ENCODE data around the gene GRHPR. TPM values are rescaled to one million over a fixed set of nuclear protein-coding genes. Genes with fewer than 3 reads are reported as not detected.

The GRHPR gene
- total RNA-seq, 5 donors from 2014 or later (not counting 1 experiment from before 2014, with no cell fraction given): 33.3 to 63.8 (median 43.9) TPM

DNA sequence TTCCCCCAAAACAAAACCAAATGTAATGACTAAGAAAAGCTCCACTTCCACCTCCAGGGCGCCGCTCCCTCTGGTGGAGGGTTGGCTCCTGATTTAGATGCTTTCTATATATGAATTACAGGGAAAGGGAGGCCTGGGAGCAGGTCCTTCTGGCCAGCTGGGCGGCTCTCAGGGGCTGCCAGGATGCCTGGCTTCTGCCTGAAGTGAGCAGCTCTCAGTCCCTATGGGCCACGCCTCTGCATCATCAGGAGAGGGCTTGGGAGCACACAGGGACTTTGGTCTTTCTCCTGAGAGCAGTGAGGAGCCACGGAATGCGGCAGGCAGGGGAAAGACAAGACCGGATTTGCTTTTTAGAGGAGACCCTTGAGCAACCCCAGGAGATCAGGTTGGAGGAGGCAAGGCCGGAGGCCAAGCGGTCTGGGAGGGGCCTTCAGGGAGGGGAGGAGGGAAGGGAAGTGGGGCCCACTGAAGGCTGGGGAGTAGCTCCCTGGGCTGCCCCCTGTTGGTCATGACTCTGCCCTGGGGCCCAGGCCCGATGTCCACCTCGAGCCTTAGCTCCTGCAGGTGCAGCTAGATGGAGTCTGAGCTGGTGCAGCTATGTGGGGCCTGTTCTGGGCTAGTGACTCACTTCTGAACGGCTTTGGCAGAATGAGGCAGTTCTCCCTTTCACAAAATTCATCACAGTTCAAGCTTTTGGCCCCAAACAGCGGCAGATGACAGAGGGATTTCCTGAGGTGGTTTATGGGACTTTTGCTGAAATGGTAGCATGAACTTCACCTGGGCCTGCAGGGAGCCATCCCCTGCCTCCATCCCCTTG, 11.3 kb upstream of the GRHPR start:
- H3K27me3 Mint-ChIP-seq: no peaks in the 10 kb centered on the region
- no peak overlapping the region for H3K27ac Mint-ChIP-seq
- H3K4me1 Mint-ChIP-seq: peaks cover 12 to 30% (median 19%) of the 10 kb centered on the region in 3 donors
- H3K4me3 Mint-ChIP-seq: no peak overlapping the region
- 64% methylated on average over 8 of the region's 13 CpGs for WGBS (ENCODE audit: insufficient coverage)
- Histone ChIP-seq H3K4me1 (ENCODE audit: control insufficient read depth in 1 of 2, extremely low read depth in 1 of 2, insufficient read depth in 2 of 2, low read length in 2 of 2) (peaks cover 0 to 24% of the 10 kb centered on the region in 2 experiments), H3K36me3 (ENCODE audit: control insufficient read depth in 2 of 2, extremely low read depth in 1 of 2, insufficient read depth in 1 of 2, low read length in 1 of 2) (no peaks in the 10 kb centered on the region), H3K4me3 (ENCODE audit: control insufficient read depth in 1 of 2, extremely low read depth in 1 of 2, low read length in 1 of 2) (no peak overlapping the region), H3K9me3 (no peaks in the 10 kb centered on the region), H3K27ac (ENCODE audit: low read length) (no peak overlapping the region), H3K27me3 (replicated peaks in 1 of 2; ENCODE audit: control insufficient read depth in 2 of 2, extremely low read depth in 1 of 2, insufficient read depth in 2 of 2, low read length in 1 of 2) (peaks cover 0 to 9% of the 10 kb centered on the region in 2 experiments)
- no peaks in the 10 kb centered on the region for H3K36me3 Mint-ChIP-seq
- ChIA-PET POLR2A (no interaction called here), CTCF (no interaction called here)
- no peak for ATAC-seq (replicated peaks in 1 of 4)
- DNase-seq: no peak
- no peaks in the 10 kb centered on the region for H3K9me3 Mint-ChIP-seq

DNA sequence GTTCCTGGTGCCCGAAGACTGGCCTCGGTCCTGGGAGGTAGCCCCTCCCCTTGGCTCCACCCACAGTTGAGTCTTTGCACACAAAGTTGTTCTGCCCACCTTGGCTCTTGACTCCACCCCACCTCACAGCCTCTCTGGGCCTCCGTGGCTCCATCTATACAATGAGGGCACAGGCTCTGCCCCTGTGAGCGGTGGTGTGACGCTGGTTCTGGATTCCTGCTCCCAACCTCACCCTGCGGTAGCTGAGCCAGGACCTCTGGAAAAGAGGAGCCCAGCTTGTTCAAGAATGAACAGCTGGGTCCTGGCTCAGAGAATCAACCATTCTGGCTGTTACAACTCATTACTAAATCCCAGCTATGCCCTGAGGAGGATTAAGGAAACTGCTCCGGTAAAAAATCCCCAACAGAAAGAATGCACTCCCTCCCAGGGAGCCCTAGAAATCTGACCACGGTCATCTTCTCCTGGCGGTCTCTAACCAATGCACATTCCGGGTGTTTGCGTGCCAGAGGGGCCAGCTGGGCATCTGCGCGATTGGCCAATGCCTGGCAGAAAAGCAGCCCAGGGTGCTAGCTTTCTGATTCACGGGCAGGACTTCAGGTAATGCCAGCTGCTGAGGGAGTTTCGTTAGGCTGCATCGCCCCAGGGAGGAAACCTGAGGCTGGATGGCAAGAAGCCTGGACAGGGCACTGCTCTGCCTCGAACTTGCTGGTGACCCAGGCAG, 9.9 kb upstream of the GRHPR start:
- no peaks in the 10 kb centered on the region for H3K36me3 ChIP-seq (ENCODE audit: control insufficient read depth in 2 of 2, extremely low read depth in 1 of 2, insufficient read depth in 1 of 2, low read length in 1 of 2)
- Mint-ChIP-seq H3K9me3 (no peaks in the 10 kb centered on the region), H3K36me3 (no peaks in the 10 kb centered on the region), H3K27ac (no peak overlapping the region), H3K4me1 (peaks cover 8 to 28% (median 17%) of the 10 kb centered on the region in 3 donors), H3K4me3 (no peak overlapping the region), H3K27me3 (no peaks in the 10 kb centered on the region)
- WGBS (ENCODE audit: insufficient coverage): 95% methylated on average over 16 of the region's 17 CpGs
- no peak for DNase-seq
- ChIA-PET CTCF (interaction anchor here in 1 of 2 donors (0.8 kb wide), 1 partner anchor 442 kb away, joined by 4 read pairs; no protein-coding TSS in a partner anchor), POLR2A (interaction anchor here in 1 of 2 donors (0.6 kb wide), 1 partner anchor 36 kb away, joined by 3 read pairs; no protein-coding TSS in a partner anchor)
- ATAC-seq (replicated peaks in 1 of 4): no peak
- H3K4me3 ChIP-seq (ENCODE audit: control insufficient read depth in 1 of 2, extremely low read depth in 1 of 2, low read length in 1 of 2): no peak overlapping the region
- H3K27ac ChIP-seq (ENCODE audit: low read length): no peak overlapping the region
- peaks cover 0 to 24% of the 10 kb centered on the region in 2 experiments for H3K4me1 ChIP-seq (ENCODE audit: control insufficient read depth in 1 of 2, extremely low read depth in 1 of 2, insufficient read depth in 2 of 2, low read length in 2 of 2)
- H3K9me3 ChIP-seq: no peaks in the 10 kb centered on the region
- H3K27me3 ChIP-seq (replicated peaks in 1 of 2; ENCODE audit: control insufficient read depth in 2 of 2, extremely low read depth in 1 of 2, insufficient read depth in 2 of 2, low read length in 1 of 2): peaks cover 0 to 9% of the 10 kb centered on the region in 2 experiments

DNA sequence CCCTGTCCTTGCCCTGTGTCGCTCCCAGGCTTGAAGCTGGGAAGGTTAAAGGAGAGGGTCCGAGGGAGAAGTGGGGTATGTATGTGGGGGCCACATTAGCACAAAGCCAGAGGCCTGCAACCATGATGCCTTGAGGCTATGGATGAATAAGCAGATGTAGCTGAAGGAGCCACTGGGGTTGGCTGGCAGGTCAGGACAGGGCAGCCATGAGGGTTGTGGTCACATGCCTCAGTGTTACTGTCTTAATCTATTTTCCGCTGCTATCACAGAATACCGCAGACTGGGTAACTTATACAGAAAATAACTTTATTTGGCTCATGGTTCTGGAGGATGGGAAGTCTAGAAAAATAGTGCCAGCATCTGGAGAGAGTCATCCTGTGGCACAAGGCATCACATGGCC, 9.2 kb upstream of the GRHPR start:
- no peaks in the 10 kb centered on the region for H3K9me3 Mint-ChIP-seq
- no peaks in the 10 kb centered on the region for H3K36me3 Mint-ChIP-seq
- ChIA-PET CTCF (interaction anchor here in 1 of 2 donors (0.5 kb wide), 1 partner anchor 143 kb away, joined by 8 read pairs; no protein-coding TSS in a partner anchor), POLR2A (no interaction called here)
- no peak for ATAC-seq (replicated peaks in 1 of 4)
- H3K27me3 Mint-ChIP-seq: no peaks in the 10 kb centered on the region
- H3K4me1 Mint-ChIP-seq: peaks cover 8 to 28% (median 17%) of the 10 kb centered on the region in 3 donors
- Histone ChIP-seq H3K27ac (ENCODE audit: low read length) (no peak overlapping the region), H3K36me3 (ENCODE audit: control insufficient read depth in 2 of 2, extremely low read depth in 1 of 2, insufficient read depth in 1 of 2, low read length in 1 of 2) (no peaks in the 10 kb centered on the region), H3K27me3 (replicated peaks in 1 of 2; ENCODE audit: control insufficient read depth in 2 of 2, extremely low read depth in 1 of 2, insufficient read depth in 2 of 2, low read length in 1 of 2) (peaks cover 0 to 9% of the 10 kb centered on the region in 2 experiments), H3K9me3 (no peaks in the 10 kb centered on the region), H3K4me1 (ENCODE audit: control insufficient read depth in 1 of 2, extremely low read depth in 1 of 2, insufficient read depth in 2 of 2, low read length in 2 of 2) (peaks cover 0 to 24% of the 10 kb centered on the region in 2 experiments), H3K4me3 (ENCODE audit: control insufficient read depth in 1 of 2, extremely low read depth in 1 of 2, low read length in 1 of 2) (no peak overlapping the region)
- H3K4me3 Mint-ChIP-seq: no peak overlapping the region
- no peak overlapping the region for H3K27ac Mint-ChIP-seq
- DNase-seq: no peak
- 100% methylated on average over 3 of the region's 4 CpGs for WGBS (ENCODE audit: insufficient coverage)

DNA sequence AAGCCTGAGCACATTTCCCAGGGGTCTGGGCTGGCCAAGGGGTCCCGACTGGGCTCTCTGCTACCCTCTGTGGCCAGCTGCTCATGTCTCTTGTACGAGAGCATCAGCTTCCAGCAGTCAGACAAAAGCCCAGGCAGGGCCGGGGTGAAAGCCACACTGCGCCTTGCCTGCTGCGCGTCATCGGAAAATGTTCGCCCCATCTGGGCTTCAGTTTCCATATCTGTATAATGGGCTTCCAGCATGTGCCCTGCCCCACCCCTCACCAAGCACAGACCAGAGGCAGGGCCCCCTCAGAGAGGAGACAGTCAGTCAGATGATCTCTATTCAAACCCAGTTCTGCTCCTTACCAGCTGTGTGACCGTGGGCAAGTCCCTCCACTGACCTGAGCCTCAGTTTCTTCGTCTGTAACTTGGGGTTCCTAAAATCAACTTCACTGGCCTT, 8.0 kb upstream of the GRHPR start:
- Mint-ChIP-seq H3K27me3 (no peaks in the 10 kb centered on the region), H3K36me3 (no peaks in the 10 kb centered on the region), H3K27ac (no peak overlapping the region), H3K9me3 (no peaks in the 10 kb centered on the region), H3K4me1 (peaks cover 8 to 18% (median 9%) of the 10 kb centered on the region in 3 donors), H3K4me3 (no peak overlapping the region)
- ATAC-seq (replicated peaks in 1 of 4) (no peak), DNase-seq (no peak)
- ChIA-PET POLR2A (no interaction called here), CTCF (interaction anchor here (1.0 to 2.1 kb wide), 2 partner anchors 51 to 94 kb away, joined by 3 to 6 read pairs; partner anchors contain the start of gene ZBTB5 (in 1 of the 2))
- Histone ChIP-seq H3K27ac (ENCODE audit: low read length) (no peak overlapping the region), H3K36me3 (ENCODE audit: control insufficient read depth in 2 of 2, extremely low read depth in 1 of 2, insufficient read depth in 1 of 2, low read length in 1 of 2) (no peaks in the 10 kb centered on the region), H3K9me3 (no peaks in the 10 kb centered on the region), H3K4me3 (ENCODE audit: control insufficient read depth in 1 of 2, extremely low read depth in 1 of 2, low read length in 1 of 2) (no peak overlapping the region), H3K27me3 (replicated peaks in 1 of 2; ENCODE audit: control insufficient read depth in 2 of 2, extremely low read depth in 1 of 2, insufficient read depth in 2 of 2, low read length in 1 of 2) (peaks cover 0 to 9% of the 10 kb centered on the region in 2 experiments), H3K4me1 (ENCODE audit: control insufficient read depth in 1 of 2, extremely low read depth in 1 of 2, insufficient read depth in 2 of 2, low read length in 2 of 2) (peaks cover 0 to 15% of the 10 kb centered on the region in 2 experiments)
- WGBS (ENCODE audit: insufficient coverage): 86% methylated on average over 6 of the region's 10 CpGs

DNA sequence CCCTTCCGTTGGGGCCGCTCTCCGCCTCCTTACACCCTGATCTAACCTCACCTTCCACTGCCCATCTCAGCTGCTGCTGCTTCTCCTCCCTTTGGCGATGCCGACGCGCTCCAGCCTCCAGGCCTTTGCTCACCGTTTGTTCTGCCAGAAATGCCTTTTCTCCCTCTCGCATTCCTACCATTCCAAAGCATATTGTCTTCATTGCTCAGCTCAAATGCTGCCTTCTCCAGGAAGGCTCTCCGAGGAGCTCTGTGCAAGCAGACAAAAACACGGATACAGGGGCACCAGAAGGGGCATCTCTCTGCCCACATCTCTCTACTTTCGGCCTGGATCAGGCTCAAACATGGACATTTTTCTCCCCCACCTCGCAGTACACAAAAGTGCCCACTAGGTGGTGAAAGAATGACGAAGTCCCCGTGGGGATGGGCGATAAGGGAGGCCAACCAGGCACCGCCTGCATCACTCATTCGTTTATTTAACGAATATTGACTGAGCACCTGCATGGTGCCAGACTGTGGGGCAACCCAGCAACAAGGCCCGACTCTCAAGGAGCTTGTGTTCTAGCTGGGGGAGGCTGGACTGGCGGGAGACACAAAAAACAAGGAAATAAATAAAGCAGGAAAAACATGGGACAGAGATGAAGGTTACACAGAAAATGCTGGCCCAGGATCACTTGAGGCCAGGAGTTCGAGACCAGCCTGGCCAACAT, 7.3 kb upstream of the GRHPR start:
- peak; percentile 91 to 98 (median 92) for ATAC-seq (replicated peaks in 1 of 4)
- peak overlapping the region in 1 of 2 donors; percentile 56 for H3K27ac Mint-ChIP-seq
- H3K27ac ChIP-seq (ENCODE audit: low read length): no peak overlapping the region
- ChIA-PET POLR2A (interaction anchor here in 1 of 2 donors (0.6 kb wide), 1 partner anchor 73 kb away, joined by 3 read pairs; no protein-coding TSS in a partner anchor), CTCF (interaction anchor here (0.6 to 2.1 kb wide), 4 partner anchors 20 to 94 kb away, joined by 3 to 6 read pairs (median 4); partner anchors contain the start of gene ZBTB5 (in 1 of the 2))
- no peaks in the 10 kb centered on the region for H3K36me3 ChIP-seq (ENCODE audit: control insufficient read depth in 2 of 2, extremely low read depth in 1 of 2, insufficient read depth in 1 of 2, low read length in 1 of 2)
- DNase-seq: peak; percentile 35 to 83 (median 64)
- H3K9me3 Mint-ChIP-seq: no peaks in the 10 kb centered on the region
- no peaks in the 10 kb centered on the region for H3K36me3 Mint-ChIP-seq
- H3K4me3 Mint-ChIP-seq: peak overlapping the region in 1 of 3 donors; percentile 21
- 63% methylated on average over 14 of the region's 22 CpGs for WGBS (ENCODE audit: insufficient coverage)
- no peak overlapping the region for H3K4me3 ChIP-seq (ENCODE audit: control insufficient read depth in 1 of 2, extremely low read depth in 1 of 2, low read length in 1 of 2)
- H3K4me1 ChIP-seq (ENCODE audit: control insufficient read depth in 1 of 2, extremely low read depth in 1 of 2, insufficient read depth in 2 of 2, low read length in 2 of 2): peaks cover 0 to 11% of the 10 kb centered on the region in 2 experiments
- H3K27me3 Mint-ChIP-seq: no peaks in the 10 kb centered on the region
- H3K9me3 ChIP-seq: no peaks in the 10 kb centered on the region
- peaks cover 0 to 9% of the 10 kb centered on the region in 2 experiments for H3K27me3 ChIP-seq (replicated peaks in 1 of 2; ENCODE audit: control insufficient read depth in 2 of 2, extremely low read depth in 1 of 2, insufficient read depth in 2 of 2, low read length in 1 of 2)
- H3K4me1 Mint-ChIP-seq: peaks cover 8 to 11% (median 8%) of the 10 kb centered on the region in 3 donors

Data from T-cell (primary cell).